GM12878 (cell line): ENCODE data around the gene SOST. TPM values are rescaled to one million over a fixed set of nuclear protein-coding genes. Genes with fewer than 3 reads are reported as not detected.

ENCODE experiments used
- ATAC-seq: fragments of 200-7000 bp; cut with Tn5 transposase; 3 replicates; pipeline ENCODE4 v1.9.1; 2020; ENCODE audit warnings: mild to moderate bottlenecking, moderate library complexity
- BruUV-seq: library from RNA; stranded (reverse); fragments of 400-500 nt; replicated peaks from 2 replicates; lab custom pipeline; 2021; lab: Mats Ljungman, UMichigan
- CTCF ChIA-PET: fragments of 300-600 bp; sonication (Branson Sonifier 250); formaldehyde crosslinking; extraction: SDS; loops from one replicate; lab custom pipeline; 2021; ENCODE audit warnings: inconsistent platforms; lab: Yijun Ruan, JAX
- POLR2A ChIA-PET: fragments of 350-600 bp; formaldehyde crosslinking; extraction: SDS; loops from one replicate; lab custom pipeline; 2021; ENCODE audit warnings: inconsistent platforms; lab: Charles Lee
- RAD21 ChIA-PET: fragments of 300-600 bp; sonication (Branson Sonifier 250); formaldehyde crosslinking; loops from one replicate; lab custom pipeline; 2023; ENCODE audit warnings: antibody characterized with exemption; ENCODE audit not compliant: unreplicated experiment; lab: Charles Lee
- SMC1A ChIA-PET: fragments of 300-600 bp; sonication (Branson Sonifier 250); formaldehyde crosslinking; loops from one replicate; lab custom pipeline; 2023; ENCODE audit not compliant: unreplicated experiment, uncharacterized antibody; lab: Charles Lee
- DNase-seq: peaks from one replicate; pipeline ENCODE4 v3.0.0-alpha.2; 2011; ENCODE audit warnings: low read depth, low spot score
- FAIRE-seq: peaks from 3 replicates; lab custom pipeline; 2011; peaks lifted over from hg19 to GRCh38; lab: Jason Lieb, UNC
- H2AFZ ChIP-seq: 2 replicates; pipeline ENCODE4 v1.6.0; 2011; ENCODE audit warnings: low read depth, low read length, control low read depth; ENCODE audit not compliant: control insufficient read depth
- H3K27ac ChIP-seq: 2 replicates; pipeline ENCODE4 v1.5.1; 2011; ENCODE audit warnings: control low read depth; ENCODE audit not compliant: control insufficient read depth, insufficient read depth
- H3K27me3 ChIP-seq, 2 experiments: replicated peaks in 1 of 2; 2 replicates each; pipeline versions ENCODE4 v1.6.0 to v1.6.1; 2011; ENCODE audit warnings: low read length in 1 of 2; ENCODE audit not compliant: control insufficient read depth in 2 of 2, insufficient read depth in 2 of 2
- H3K36me3 ChIP-seq, 2 experiments: 2 replicates each; pipeline ENCODE4 v1.5.1; 2011; ENCODE audit warnings: low read length in 1 of 2; ENCODE audit not compliant: control insufficient read depth in 2 of 2, insufficient read depth in 2 of 2
- H3K4me1 ChIP-seq: 2 replicates; pipeline ENCODE4 v1.6.1; 2011; ENCODE audit warnings: mild to moderate bottlenecking, low read length, moderate library complexity, mixed read lengths; ENCODE audit not compliant: control insufficient read depth, insufficient read depth
- H3K4me2 ChIP-seq: 2 replicates; pipeline ENCODE4 v1.6.0; 2011; ENCODE audit warnings: control low read depth; ENCODE audit not compliant: control insufficient read depth, insufficient read depth
- H3K4me3 ChIP-seq: fragments of 200-600 bp; sonication (generic); 2 replicates; pipeline ENCODE4 v1.5.1; 2016
- H3K79me2 ChIP-seq: 2 replicates; pipeline ENCODE4 v1.6.0; 2011; ENCODE audit warnings: low read length; ENCODE audit not compliant: control insufficient read depth, insufficient read depth
- H3K9ac ChIP-seq: 2 replicates; pipeline ENCODE4 v1.8.0; 2011; ENCODE audit warnings: low read length, control low read depth, mixed read lengths; ENCODE audit not compliant: control insufficient read depth, insufficient read depth
- H3K9me3 ChIP-seq: replicated peaks from 3 replicates; pipeline ENCODE4 v1.5.1; 2011; ENCODE audit warnings: mild to moderate bottlenecking, low read length; ENCODE audit not compliant: control insufficient read depth, insufficient read depth
- H4K20me1 ChIP-seq: 2 replicates; pipeline ENCODE4 v1.6.0; 2011; ENCODE audit not compliant: control insufficient read depth, insufficient read depth
- EED ChIP-seq: sonication (generic); IDR thresholded peaks from 2 replicates; pipeline ENCODE4 v1.6.1; 2016; ENCODE audit warnings: antibody characterized with exemption, low read depth
- IKZF2 ChIP-seq, 2 experiments: fragments of 450-650 bp; IDR thresholded peaks; 2 replicates each; pipeline ENCODE4 v1.6.1; 2017; ENCODE audit warnings: mild to moderate bottlenecking in 2 of 2, moderate library complexity in 2 of 2
- JUNB ChIP-seq: IDR thresholded peaks from 2 replicates; pipeline ENCODE4 v1.6.1; 2016; ENCODE audit warnings: antibody characterized with exemption, mild to moderate bottlenecking
- LARP7 ChIP-seq: fragments of 450-650 bp; IDR thresholded peaks from 2 replicates; pipeline ENCODE4 v1.6.1; 2017; ENCODE audit warnings: mild to moderate bottlenecking
- MTA2 ChIP-seq: fragments of 450-650 bp; IDR thresholded peaks from 2 replicates; pipeline ENCODE4 v1.6.1; 2016; ENCODE audit warnings: low read depth, mild to moderate bottlenecking, moderate library complexity
- RB1 ChIP-seq: fragments of 450-650 bp; formaldehyde crosslinking; IDR thresholded peaks from 2 replicates; pipeline ENCODE4 v1.6.1; 2017; ENCODE audit warnings: mild to moderate bottlenecking, borderline replicate concordance
- ZNF217 ChIP-seq: fragments of 450-650 bp; IDR thresholded peaks from 2 replicates; pipeline ENCODE4 v1.6.1; 2017; ENCODE audit warnings: antibody characterized with exemption, mild to moderate bottlenecking
- WGBS: methylation state at CpG from one replicate; pipeline ENCODE4 v1.1.6; 2016; ENCODE audit warnings: low lambda C conversion rate; ENCODE audit not compliant: insufficient replicate concordance, insufficient coverage; ENCODE audit errors: missing lambda C conversion rate; 5-methylcytosine and 5-hydroxymethylcytosine counted together
- in situ Hi-C: fragments of 300-500 bp; cut with MboI; formaldehyde crosslinking; loops from 9 replicates; pipeline ENCODE4 v1.14.3; 2018; ENCODE audit warnings: mixed read lengths
- intact Hi-C: fragments of 100-400 bp; cut with micrococcal nuclease; formaldehyde crosslinking; loops from one replicate; pipeline ENCODE4 v1.14.2; 2022; ENCODE audit not compliant: unreplicated experiment
- polyA plus RNA-seq, 11 experiments: library from polyadenylated mRNA; depleted of rRNA in 4 of 11; unstranded in 6 of 11; stranded (reverse) in 5 of 11; fragments of >200 nt; fragmentation: Nextera tagmentation in 4 of 11; fragmentation: Illumina TruSeq in 1 of 11; extraction: Ambion mirVana in 4 of 11; extraction: Trizol in 1 of 11; gene quantifications; 1 replicate in 1 of 11; 2 replicates in 10 of 11; pipeline versions ENCODE4 v1.2.1 to v1.2.3, GENCODE V29; 2011 to 2016; ENCODE audit warnings: inconsistent platforms in 2 of 11, missing spikeins in 2 of 11, low read depth in 1 of 11
- total RNA-seq, 4 experiments: library from RNA; depleted of rRNA in 3 of 4; stranded (reverse); fragments of >200 nt in 3 of 4; fragmentation: Illumina TruSeq in 1 of 4; extraction: Trizol in 1 of 4; gene quantifications; 2 replicates each; pipeline versions ENCODE4 v1.2.1 to v1.2.3, GENCODE V29; 2013 to 2021
- TF ChIP-seq, protein P1 (sequence below): IDR thresholded peaks from 2 replicates; pipeline ENCODE4 v1.6.1; 2012; ENCODE audit warnings: mild to moderate bottlenecking, low read depth, low read length
- TF ChIP-seq, protein P2 (sequence below): fragments of 450-650 bp; formaldehyde crosslinking; IDR thresholded peaks from 2 replicates; pipeline ENCODE4 v1.4.0; 2022; ENCODE audit warnings: mild to moderate bottlenecking, moderate library complexity

SOST gene
- total and polyA plus RNA-seq, 10 of the 15 experiments (the other 5 are each of a cell fraction or from before 2014, with no cell fraction given) = not detected

DNA sequence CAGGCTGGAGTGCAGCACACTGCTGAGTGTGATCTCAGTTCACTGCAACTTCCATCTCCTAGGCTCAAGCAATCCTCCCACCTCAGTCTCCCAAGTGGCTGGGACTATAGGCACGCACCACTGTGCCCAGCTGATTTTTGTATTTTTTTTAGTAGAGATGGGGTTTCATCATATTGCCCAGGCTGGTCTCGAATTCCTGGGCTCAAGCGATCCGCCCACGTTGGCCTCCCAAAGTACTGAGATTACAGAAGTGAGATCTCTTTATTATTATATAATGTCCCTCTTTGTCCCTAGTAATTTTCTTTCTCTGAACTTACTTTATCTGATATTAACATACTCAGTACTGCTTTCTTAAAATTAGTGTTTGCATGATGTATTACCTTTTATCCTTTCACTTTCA is 29.9 kb upstream of the SOST start:
- ATAC-seq = peak; percentile 55
- ChIA-PET POLR2A (no interaction called here), RAD21 (no interaction called here)

More for the DNA sequence above, 29.9 kb upstream of the SOST start:
- SMC1A ChIA-PET = interaction anchor here (0.6 kb wide), 1 partner anchor 14 kb away, joined by 3 read pairs; no protein-coding TSS in a partner anchor
- DNase-seq (no peak), FAIRE-seq (no peak)
- H3K9me3 ChIP-seq = no peaks in the 10 kb centered on the region
- WGBS = 2% methylated on average over 5 of the region's 5 CpGs
- no peaks in the 10 kb centered on the region for H3K36me3 ChIP-seq
- H3K4me3 ChIP-seq = no peak overlapping the region
- intact Hi-C loops = no loop called here
- H3K4me1 ChIP-seq = no peaks in the 10 kb centered on the region
- H3K27ac ChIP-seq = no peak overlapping the region
- no peak overlapping the region for H3K9ac ChIP-seq
- BruUV-seq = no TSS peak
- no peak overlapping the region for H3K4me2 ChIP-seq
- H3K27me3 ChIP-seq = no peaks in the 10 kb centered on the region; a peak in 1 of 4 replicates
- no peaks in the 10 kb centered on the region for H3K79me2 ChIP-seq
- H4K20me1 ChIP-seq = no peaks in the 10 kb centered on the region
- TF ChIP-seq, protein P1, sequence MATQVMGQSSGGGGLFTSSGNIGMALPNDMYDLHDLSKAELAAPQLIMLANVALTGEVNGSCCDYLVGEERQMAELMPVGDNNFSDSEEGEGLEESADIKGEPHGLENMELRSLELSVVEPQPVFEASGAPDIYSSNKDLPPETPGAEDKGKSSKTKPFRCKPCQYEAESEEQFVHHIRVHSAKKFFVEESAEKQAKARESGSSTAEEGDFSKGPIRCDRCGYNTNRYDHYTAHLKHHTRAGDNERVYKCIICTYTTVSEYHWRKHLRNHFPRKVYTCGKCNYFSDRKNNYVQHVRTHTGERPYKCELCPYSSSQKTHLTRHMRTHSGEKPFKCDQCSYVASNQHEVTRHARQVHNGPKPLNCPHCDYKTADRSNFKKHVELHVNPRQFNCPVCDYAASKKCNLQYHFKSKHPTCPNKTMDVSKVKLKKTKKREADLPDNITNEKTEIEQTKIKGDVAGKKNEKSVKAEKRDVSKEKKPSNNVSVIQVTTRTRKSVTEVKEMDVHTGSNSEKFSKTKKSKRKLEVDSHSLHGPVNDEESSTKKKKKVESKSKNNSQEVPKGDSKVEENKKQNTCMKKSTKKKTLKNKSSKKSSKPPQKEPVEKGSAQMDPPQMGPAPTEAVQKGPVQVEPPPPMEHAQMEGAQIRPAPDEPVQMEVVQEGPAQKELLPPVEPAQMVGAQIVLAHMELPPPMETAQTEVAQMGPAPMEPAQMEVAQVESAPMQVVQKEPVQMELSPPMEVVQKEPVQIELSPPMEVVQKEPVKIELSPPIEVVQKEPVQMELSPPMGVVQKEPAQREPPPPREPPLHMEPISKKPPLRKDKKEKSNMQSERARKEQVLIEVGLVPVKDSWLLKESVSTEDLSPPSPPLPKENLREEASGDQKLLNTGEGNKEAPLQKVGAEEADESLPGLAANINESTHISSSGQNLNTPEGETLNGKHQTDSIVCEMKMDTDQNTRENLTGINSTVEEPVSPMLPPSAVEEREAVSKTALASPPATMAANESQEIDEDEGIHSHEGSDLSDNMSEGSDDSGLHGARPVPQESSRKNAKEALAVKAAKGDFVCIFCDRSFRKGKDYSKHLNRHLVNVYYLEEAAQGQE = no peak
- TF ChIP-seq JUNB (peak; percentile 44; the same call in 1 of the 2 replicates), MTA2 (0 out of 2 replicates have a peak, but pooled peaks have one; percentile 42), EED (0 out of 2 replicates have a peak, but pooled peaks have one; percentile 20), RB1 (no peak), LARP7 (no peak), ZNF217 (no peak), IKZF2 (IDR thresholded peaks at IDR 0.05) (peak; percentile 21 to 41; a peak in 3 of 4 replicates)
- TF ChIP-seq, protein P2, sequence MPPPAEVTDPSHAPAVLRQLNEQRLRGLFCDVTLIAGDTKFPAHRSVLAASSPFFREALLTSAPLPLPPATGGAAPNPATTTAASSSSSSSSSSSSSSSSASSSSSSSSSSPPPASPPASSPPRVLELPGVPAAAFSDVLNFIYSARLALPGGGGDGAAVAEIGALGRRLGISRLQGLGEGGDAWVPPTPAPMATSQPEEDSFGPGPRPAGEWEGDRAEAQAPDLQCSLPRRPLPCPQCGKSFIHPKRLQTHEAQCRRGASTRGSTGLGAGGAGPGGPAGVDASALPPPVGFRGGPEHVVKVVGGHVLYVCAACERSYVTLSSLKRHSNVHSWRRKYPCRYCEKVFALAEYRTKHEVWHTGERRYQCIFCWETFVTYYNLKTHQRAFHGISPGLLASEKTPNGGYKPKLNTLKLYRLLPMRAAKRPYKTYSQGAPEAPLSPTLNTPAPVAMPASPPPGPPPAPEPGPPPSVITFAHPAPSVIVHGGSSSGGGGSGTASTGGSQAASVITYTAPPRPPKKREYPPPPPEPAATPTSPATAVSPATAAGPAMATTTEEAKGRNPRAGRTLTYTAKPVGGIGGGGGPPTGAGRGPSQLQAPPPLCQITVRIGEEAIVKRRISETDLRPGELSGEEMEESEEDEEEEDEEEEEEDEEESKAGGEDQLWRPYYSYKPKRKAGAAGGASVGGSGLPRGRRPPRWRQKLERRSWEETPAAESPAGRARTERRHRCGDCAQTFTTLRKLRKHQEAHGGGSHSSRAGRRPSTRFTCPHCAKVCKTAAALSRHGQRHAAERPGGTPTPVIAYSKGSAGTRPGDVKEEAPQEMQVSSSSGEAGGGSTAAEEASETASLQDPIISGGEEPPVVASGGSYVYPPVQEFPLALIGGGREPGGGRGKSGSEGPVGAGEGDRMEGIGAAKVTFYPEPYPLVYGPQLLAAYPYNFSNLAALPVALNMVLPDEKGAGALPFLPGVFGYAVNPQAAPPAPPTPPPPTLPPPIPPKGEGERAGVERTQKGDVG (CRISPR knock-in tag) = no peak
- TF ChIP-seq, all 136 proteins: peak for 4
- no peak overlapping the region for H2AFZ ChIP-seq
- CTCF ChIA-PET = no interaction called here
- in situ Hi-C loops = no loop called here
